GM19240 (cell line): Measurements from ENCODE around the gene OR52N4.
"Not testable (repeated sequence)": the region's sequence is repeated elsewhere in the genome, so short reads cannot be mapped to it uniquely, and the experiment has no call there.

Source experiments
- DNase-seq: peaks from one replicate; pipeline ENCODE4 v3.0.0; 2011; ENCODE audit warnings: low spot score; ENCODE audit not compliant: insufficient read length

The OR52N4 gene

DNA sequence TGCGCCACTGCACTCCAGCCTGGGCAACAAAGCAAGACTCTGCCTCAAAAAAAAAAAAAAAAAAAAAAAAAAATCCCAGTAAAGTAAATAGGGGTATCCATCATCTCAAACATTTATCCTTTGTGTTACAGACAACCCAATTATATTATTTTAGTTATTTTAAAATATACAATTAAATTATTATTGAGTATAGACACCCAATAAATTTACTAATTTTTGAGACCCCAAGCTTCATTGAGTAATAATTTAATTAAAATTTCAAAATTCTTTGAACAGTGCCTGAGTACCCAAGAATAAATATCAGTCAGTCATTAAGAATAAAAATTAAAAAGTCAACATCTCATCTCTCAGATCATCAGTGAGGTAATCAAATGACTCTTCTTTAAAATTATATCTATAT lies at the start of gene OR52N4:
Gene OR52N4 (plus strand): TSS at position 301 of the 400 bp plus-strand sequence. CDS start 498 bp downstream, outside the sequence.
- no peak for DNase-seq

DNA sequence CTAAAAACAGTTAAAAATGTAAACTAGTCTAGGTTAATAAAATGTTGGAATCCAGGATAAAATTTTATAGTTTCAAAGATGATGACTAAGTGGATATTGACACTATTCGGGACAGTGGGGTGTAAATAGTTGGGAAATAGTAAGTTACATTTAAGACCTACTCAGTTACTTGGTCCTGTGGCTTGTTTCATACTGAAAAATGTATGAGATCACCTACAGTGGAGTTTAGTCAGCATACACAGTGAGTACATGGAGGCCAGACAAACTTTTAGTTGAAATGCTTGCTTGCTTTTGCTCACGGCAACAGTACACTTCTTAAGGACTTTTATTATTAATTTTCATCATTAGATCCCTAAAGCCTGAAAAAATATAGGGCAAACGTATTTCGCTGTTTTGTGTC lies 48.4 kb upstream of the OR52N4 start:
- no peak for DNase-seq

DNA sequence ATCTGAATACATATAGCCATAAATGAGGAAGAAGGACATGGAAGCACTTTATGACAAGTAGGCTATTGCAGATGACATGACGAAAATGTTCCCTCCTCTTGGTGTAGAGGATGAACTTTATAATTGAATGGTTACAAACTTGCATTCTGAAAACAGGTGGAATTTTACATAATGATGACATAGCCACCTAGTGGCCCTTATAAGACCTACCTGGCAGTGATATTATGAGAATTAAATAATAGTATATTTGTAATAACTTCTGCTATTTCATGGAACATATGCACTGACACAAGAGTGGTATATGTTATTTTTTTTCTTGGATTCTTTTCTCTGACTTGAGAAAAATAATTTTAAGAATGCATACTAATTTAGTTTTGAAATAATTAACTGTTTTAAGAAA lies 41.5 kb upstream of the OR52N4 start:
- no peak for DNase-seq

DNA sequence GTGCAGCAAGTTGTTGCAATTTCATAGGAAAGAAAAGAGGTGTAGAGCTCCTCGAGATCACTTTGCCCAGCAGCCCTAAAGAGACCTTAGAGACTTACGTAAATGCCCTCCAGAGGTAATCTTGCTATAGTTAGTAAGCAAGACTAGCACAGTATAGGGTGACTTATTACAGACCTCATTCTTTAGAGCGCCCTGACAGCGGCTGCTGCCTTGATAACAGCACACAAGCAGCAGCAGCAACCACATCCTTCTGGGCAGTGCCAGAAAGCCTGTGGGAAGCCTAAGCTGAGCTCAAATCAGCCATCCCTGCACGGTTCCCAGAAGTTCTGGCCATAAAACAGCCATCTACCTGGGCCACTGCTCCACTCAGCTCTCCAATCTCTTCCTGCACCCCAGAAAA lies 40.3 kb upstream of the OR52N4 start:
- no peak for DNase-seq

DNA sequence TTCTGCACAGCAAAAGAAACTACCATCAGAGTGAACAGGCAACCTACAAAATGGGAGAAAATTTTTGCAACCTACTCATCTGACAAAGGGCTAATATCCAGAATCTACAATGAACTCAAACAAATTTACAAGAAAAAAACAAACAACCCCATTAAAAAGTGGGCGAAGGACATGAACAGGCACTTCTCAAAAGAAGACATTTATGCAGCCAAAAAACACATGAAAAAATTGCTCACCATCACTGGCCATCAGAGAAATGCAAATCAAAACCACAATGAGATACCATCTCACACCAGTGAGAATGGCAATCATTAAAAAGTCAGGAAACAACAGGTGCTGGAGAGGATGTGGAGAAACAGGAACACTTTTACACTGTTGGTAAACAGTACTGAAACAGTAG lies 37.5 kb upstream of the OR52N4 start:
- not testable (repeated sequence) for DNase-seq

DNA sequence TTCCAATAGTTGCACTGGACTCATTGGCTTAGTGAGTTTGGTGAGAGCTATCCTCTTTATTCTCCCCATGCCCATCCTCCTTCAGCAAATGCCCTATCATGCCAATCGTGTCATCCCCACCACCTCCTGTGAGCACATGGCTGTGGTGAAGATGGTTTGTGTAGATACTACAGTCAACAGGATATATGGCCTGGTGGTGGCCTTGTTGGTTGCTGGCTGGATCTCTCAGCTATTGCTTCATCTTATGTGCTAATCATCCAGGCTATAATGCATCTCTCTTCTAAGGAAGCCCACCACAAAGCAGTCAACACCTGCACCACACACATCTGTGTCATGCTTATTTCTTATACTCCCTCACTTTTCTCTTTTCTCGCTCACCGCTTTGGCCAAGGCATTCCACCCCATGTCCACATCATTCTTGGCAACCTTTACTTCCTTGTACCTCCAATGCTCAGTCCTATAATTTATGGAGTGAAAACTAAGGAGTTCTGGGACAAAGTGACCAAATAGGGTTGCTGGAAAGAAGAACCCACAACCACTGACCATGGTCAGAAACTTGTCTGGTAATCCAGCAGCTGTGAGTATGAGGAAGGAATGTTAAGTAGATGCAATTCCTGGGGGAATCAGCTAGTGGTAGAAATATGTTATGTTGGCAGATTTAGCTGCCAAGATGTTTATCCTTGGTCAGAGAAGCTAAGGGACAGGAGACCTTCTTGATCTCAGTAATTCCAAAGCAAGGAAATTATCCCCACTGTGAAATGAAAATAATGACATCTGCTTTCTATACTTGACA lies 34.1 kb upstream of the OR52N4 start:
- no peak for DNase-seq

DNA sequence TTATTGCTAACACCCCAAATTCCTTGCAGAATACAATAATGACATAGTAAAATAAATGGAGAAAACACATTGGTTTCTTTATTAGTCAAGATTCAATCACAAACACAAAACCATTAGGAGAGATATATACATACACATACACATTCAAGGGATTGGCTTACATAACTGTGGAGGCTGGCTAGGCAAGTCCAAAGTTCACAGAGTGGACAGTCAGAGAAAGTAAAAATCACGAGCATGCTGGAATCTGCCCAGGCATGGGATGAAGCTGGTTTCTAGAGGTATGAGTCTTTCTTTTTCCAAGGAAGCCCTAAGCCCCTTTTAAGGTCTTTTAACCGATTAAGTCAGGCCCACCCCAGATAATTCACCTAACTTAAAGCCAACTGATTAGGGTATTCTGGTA lies 31.4 kb upstream of the OR52N4 start:
- DNase-seq: no peak

DNA sequence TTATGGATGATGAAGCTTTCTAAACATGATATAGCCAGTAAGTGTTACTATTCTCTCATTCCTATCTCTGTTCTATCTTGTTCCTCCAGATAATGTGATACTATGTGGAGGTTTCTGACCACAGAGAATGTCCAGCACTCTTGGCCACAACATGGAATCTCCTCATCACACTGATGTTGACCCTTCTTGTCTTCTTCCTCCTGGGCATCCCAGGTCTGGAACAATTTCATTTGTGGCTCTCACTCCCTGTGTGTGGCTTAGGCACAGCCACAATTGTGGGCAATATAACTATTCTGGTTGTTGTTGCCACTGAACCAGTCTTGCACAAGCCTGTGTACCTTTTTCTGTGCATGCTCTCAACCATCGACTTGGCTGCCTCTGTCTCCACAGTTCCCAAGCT lies 27.7 kb upstream of the OR52N4 start:
- no peak for DNase-seq

DNA sequence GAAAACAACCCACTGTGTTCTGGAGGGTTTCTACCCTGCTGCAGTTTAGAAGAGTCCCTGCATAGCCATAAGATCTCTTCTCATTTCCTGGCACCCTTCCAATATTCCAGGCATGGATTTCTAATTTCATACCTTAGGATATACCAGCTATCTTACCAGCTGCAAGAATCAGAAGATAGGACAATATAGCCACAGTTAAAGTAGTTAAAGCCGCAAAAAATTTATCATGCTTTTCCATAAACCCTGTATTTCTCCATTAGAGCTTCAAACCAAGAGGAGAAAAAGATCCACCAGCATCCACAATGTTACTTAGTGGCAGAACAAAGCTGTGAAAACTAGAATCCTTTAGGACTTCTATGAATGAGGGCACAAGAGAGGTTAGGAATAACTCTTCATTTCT lies 26.4 kb upstream of the OR52N4 start:
- DNase-seq: no peak

DNA sequence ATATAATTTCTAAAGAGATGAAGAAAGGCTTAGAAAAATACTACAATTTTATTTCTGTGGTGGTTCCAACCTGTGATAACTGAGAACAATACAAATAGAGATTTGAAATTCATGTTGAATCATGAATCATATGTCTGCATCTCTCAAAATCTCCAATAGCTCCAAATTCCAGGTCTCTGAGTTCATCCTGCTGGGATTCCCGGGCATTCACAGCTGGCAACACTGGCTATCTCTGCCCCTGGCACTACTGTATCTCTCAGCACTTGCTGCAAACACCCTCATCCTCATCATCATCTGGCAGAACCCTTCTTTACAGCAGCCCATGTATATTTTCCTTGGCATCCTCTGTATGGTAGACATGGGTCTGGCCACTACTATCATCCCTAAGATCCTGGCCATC lies 17.6 kb upstream of the OR52N4 start, which contains the start of gene OR56B1:
Gene OR56B1 (plus strand): TSS at position 53 of the 400 bp plus-strand sequence. CDS start 69 bp downstream, at position 122.
- no peak for DNase-seq

DNA sequence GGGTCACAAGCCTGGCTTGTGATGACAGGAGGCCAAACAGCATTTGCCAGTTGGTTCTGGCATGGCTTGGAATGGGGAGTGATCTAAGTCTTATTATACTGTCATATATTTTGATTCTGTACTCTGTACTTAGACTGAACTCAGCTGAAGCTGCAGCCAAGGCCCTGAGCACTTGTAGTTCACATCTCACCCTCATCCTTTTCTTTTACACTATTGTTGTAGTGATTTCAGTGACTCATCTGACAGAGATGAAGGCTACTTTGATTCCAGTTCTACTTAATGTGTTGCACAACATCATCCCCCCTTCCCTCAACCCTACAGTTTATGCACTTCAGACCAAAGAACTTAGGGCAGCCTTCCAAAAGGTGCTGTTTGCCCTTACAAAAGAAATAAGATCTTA lies 17.0 kb upstream of the OR52N4 start:
- no peak for DNase-seq

DNA sequence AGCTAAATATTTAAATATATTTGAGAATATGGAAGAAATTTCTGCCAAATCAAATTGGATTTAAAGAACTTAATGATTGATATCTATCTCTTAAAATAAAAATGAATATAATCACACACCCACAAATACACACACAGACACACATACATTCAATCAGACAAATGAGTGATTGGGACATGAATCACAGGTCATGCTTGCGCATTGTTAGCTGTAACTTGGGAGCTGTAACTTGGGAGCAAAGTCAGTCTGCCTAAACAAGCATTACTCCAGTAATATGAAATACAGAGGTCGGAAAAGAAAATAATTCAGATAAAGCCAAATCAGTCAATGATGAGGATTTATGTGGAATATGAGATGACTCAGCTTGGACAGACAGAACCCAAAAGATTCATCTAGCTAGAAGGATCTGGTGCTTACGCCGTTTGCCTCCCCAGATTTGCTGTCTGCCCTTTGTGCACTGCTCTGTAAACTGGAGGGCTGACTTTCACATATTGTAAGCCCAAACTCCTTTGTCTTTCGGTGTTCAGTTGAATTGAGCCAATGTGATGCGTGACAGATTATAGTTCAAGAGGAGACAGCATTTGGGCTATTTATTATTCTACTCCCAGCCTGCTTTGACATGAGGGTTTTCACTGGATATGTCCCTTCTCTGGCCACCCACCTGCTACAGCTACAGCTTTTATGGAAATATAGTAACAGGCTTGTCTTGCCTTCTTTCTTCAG lies 16.2 kb upstream of the OR52N4 start:
- DNase-seq: no peak

DNA sequence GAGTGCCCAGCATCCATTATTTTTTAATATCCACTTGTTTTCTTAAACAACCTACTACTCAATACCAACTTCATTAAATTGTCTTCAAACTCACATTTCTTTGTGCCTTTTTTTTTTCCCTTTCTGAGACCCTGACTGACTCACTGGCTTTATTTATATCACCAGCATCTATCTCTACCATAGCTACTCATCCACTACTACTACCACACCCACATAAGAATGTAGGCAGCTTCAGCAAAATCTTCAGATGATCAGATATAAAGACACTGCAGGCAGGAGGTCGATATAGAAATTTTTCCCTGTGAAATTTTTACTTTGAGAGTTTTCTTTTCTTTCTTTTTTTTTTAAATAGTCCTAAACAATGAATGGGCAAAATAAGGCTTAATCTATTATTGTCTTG lies 15.6 kb upstream of the OR52N4 start:
- no peak for DNase-seq

DNA sequence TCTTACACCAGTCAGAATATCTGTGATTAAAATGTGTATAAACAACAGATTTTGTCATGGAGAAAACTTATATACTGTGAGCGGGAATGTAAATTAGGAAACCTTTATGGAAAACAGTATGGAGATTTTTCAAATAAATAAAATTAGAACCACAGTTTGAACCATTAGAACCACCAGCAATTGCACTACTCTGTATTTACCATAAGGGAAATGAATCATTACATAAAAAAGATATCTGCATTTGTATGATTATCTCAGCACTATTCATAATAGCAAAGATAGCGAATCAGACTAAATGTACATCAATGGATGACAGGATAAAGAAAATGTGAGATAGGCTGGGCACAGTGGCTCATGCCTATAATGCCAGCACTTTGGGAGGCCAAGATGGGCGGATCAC lies 7.4 kb upstream of the OR52N4 start:
- no peak for DNase-seq

DNA sequence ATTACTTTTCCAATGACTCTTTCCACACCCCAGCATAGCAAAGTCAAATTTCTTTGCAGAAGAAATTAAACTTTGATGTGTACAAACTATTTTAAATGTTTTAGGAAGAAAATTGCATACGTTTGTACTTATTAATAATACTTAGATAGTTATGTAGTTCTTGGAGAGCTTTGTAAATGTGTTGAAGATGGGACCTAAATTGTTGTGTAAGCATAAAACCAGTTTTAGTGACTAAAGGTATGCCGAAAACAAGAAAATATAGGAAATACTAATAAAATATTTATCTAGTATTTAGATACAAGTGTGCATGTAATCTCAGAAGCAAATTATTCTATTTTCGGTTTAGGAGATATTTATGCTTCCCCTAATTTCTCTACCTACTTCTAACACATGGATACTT lies 4.2 kb upstream of the OR52N4 start:
- DNase-seq: no peak

DNA sequence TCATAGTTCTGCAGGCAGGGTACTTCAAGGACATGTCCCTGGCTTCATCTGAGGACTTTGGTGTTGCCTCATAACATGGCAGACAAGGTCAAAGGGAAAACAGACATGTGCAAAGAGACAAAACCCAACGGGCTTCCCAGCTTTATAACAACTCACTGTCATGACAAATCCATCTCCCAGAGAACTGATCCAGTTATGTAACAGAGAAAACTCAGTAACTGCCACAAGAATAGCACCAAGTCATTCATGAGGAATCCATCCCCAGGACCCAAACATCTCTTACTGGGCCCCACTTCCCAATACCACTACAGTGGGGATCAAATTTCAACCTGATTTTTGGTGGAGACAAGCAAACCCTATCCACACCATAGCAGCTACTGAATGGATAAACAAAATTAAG lies 13.0 kb downstream of the OR52N4 start:
- DNase-seq: no peak

DNA sequence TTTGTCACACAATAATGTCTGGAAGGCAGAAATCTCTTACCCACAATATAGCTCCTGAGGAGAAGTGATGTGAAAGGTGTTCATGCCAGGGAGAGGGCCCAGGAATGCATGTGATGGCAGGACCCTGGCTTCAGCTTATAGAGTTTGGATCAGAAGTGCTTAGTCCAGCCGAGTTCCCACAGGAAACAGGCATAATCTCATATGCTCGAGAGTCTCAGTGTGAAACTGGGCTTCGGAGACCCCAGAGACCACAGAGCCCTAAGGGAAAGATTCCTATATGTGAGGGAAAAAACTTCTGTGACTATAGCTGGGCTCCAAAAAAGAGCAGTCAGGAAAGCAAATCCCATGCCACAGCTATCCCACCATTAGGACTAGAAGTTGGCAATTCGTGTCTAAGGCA lies 29.2 kb downstream of the OR52N4 start, which contains the start of gene OR52N5:
Gene OR52N5 (minus strand): TSS at position 101 of the 400 bp plus-strand sequence. CDS start 4,721 bp downstream, outside the sequence.
- no peak for DNase-seq

DNA sequence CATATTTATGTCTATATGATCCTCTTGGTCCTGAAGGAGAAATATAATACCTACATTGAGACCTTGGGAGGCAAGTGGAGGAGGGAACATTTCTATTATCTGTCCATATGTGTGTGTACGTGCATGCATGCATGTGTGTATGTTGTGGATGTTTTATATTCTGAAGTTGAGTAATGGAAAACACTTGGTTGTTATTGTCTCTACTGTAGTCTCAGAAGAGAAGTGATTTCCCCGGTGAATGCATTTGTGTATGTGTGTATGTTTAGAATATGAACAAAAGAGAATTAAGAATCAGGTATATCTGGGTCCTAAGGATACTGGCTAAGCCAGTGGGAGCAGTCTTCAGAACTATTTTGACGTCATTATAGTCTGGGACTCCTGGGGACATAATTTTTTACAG lies 37.1 kb downstream of the OR52N4 start, which contains the start of gene OR52N1:
Gene OR52N1 (minus strand): TSS at position 101 of the 400 bp plus-strand sequence. CDS start 2,449 bp downstream, outside the sequence.
- no peak for DNase-seq

DNA sequence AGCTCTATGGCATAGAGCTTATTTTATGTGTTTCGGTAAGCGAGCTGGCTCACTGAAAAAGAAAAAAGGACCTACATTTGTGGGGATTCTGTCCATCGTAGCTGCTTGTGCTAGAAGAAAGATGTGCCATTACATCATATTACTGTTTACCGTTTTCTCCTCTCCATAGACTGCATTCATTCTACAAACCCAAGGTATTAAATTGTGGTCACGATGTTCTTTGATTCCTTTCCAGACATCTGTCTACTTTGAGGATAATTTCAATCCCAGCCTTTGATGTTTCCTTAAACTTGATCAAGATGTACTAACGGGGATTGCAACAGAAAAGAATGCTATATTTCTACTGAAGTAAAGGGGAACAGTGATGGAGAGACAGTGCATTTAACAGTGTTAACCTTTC lies 42.5 kb downstream of the OR52N4 start:
- DNase-seq: no peak

DNA sequence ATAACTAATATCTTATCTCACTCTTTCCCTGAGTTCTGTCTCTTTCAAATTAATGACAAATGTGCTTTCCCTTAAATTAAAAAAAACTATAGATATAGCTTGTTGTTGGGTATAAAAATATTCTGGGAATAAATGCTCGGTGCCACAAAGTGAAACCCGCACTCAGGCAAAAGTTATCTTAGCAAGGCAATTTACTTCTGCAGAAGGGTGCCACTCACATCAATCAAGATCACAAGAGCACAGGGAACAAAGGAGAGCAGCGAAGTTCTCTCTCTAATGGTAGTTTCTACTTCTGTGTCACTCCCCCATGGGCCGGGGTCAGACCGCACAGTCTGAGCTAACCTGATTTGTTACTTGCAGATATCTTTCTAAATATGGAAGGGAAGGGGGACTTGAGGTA lies 49.9 kb downstream of the OR52N4 start:
- DNase-seq: no peak
